ENCODE results near the gene SMAD6.
"Not testable (repeated sequence)": the region's sequence is repeated elsewhere in the genome, so short reads cannot be mapped to it uniquely, and the experiment has no call there.

Gene SMAD6

GRCh38 chr15:66756295-66756694 is 54.3 kb downstream of the SMAD6 start:
- no peak overlapping the region for H3K27ac Mint-ChIP-seq (ENCODE audit: low read depth)
- ATAC-seq (replicated peaks; ENCODE audit: extremely low read depth, poor library complexity, severe bottlenecking) (no peak), DNase-seq (ENCODE audit: low spot score in 2 of 2) (no peak)
- no peaks in the 10 kb centered on the region for H3K4me1 Mint-ChIP-seq
- peaks cover 45% of the 10 kb centered on the region for H3K27me3 Mint-ChIP-seq
- no peak overlapping the region for H3K4me3 Mint-ChIP-seq
- H3K36me3 Mint-ChIP-seq (ENCODE audit: insufficient read depth), result no peaks in the 10 kb centered on the region
- H3K9me3 Mint-ChIP-seq, result peaks cover 6% of the 10 kb centered on the region

- DNase-seq (ENCODE audit: low spot score in 2 of 2), result no peak
- Mint-ChIP-seq H3K4me3 (no peak overlapping the region), H3K27me3 (peaks cover 53% of the 10 kb centered on the region), H3K27ac (ENCODE audit: low read depth) (no peak overlapping the region), H3K9me3 (peaks cover 6% of the 10 kb centered on the region), H3K36me3 (ENCODE audit: insufficient read depth) (no peaks in the 10 kb centered on the region), H3K4me1 (no peaks in the 10 kb centered on the region)
- ATAC-seq (replicated peaks; ENCODE audit: extremely low read depth, poor library complexity, severe bottlenecking), result no peak
Observed at GRCh38 chr15:66757030-66757429, 55.0 kb downstream of the SMAD6 start.

GRCh38 chr15:66757521-66757920 is 55.5 kb downstream of the SMAD6 start:
- Mint-ChIP-seq H3K4me3 (no peak overlapping the region), H3K27ac (ENCODE audit: low read depth) (no peak overlapping the region), H3K4me1 (no peaks in the 10 kb centered on the region), H3K36me3 (ENCODE audit: insufficient read depth) (no peaks in the 10 kb centered on the region), H3K9me3 (peaks cover 6% of the 10 kb centered on the region), H3K27me3 (peaks cover 58% of the 10 kb centered on the region)
- ATAC-seq (replicated peaks; ENCODE audit: extremely low read depth, poor library complexity, severe bottlenecking) (no peak), DNase-seq (ENCODE audit: low spot score in 2 of 2) (no peak)

DNA sequence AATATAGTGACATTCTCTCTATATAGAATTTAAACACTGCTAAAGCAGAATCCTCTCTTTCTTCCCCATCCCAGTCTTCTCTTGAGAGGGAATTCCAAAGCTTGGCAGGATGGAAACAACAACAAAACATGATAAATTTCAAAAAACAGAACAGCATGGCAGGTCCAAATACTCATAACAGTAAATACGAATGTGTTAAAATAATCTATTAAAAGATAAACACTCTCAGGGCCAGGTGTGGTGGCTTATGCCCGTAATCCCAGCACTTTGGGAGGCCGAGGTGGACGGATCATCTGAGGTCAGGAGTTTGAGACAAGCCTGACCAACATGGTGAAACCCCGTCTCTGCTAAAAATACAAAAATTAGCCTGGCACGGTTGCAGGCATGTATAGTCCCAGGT is 56.2 kb downstream of the SMAD6 start:
- H3K27ac Mint-ChIP-seq (ENCODE audit: low read depth); ATAC-seq (replicated peaks; ENCODE audit: extremely low read depth, poor library complexity, severe bottlenecking); H3K36me3 Mint-ChIP-seq (ENCODE audit: insufficient read depth); H3K4me1 Mint-ChIP-seq; H3K9me3 Mint-ChIP-seq; DNase-seq (ENCODE audit: low spot score in 2 of 2); H3K4me3 Mint-ChIP-seq: not testable (repeated sequence)
- peaks cover 64% of the 10 kb centered on the region for H3K27me3 Mint-ChIP-seq

- Mint-ChIP-seq H3K4me1 (no peaks in the 10 kb centered on the region), H3K27ac (ENCODE audit: low read depth) (no peak overlapping the region), H3K27me3 (peaks cover 68% of the 10 kb centered on the region), H3K4me3 (no peak overlapping the region), H3K9me3 (peaks cover 6% of the 10 kb centered on the region), H3K36me3 (ENCODE audit: insufficient read depth) (no peaks in the 10 kb centered on the region)
- DNase-seq (ENCODE audit: low spot score in 2 of 2), result no peak
- ATAC-seq (replicated peaks; ENCODE audit: extremely low read depth, poor library complexity, severe bottlenecking), result no peak
Observed at GRCh38 chr15:66758844-66759243, 56.8 kb downstream of the SMAD6 start.

DNA sequence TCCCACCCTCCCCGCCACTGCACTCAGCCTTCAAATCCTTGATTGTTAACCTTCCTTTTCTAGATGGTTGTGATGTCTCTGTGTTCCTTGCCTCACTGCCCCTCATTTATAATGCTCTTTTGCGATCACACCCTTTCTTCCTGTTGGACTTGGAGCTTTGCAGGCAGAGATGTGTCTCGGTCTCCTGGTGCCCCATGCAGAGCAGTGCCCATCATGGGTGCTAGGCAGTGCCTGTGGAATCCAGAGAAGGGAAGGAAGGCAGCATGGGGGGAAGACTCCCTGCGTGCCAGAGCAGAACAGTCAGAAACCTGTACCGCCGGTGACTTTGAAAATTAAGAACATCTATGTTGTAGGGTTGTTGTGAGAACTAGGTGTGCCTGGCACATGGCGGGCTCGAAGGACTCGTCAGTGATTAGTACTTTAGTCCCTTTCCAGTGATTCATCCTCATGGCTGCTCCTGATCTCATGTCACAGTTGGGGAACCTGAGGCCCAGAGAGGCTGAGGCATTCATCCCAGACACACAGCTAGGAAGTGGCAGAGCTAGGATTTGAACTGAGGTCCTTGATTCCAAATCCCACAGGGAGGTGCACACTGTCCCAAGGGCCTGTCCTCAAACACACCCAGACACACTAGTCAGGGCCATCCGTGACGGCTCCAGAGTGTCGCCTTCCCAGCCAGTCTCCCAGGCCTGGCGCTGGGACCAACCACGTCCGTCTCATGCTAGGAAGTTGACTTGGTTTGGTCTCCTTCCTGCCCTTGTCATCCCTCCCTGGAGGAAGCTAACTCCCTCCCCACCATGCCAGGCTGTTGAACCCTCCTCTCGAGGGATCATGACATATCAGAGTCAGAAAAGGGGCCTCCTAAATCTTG is 58.3 kb downstream of the SMAD6 start:
- Mint-ChIP-seq H3K27me3 (peaks cover 68% of the 10 kb centered on the region), H3K4me1 (no peaks in the 10 kb centered on the region), H3K36me3 (ENCODE audit: insufficient read depth) (no peaks in the 10 kb centered on the region), H3K9me3 (peaks cover 1% of the 10 kb centered on the region), H3K27ac (ENCODE audit: low read depth) (no peak overlapping the region), H3K4me3 (no peak overlapping the region)
- ATAC-seq (replicated peaks; ENCODE audit: extremely low read depth, poor library complexity, severe bottlenecking), result no peak
- DNase-seq (ENCODE audit: low spot score in 2 of 2), result no peak

- Mint-ChIP-seq H3K36me3 (ENCODE audit: insufficient read depth) (no peaks in the 10 kb centered on the region), H3K9me3 (no peaks in the 10 kb centered on the region), H3K27me3 (peaks cover 73% of the 10 kb centered on the region), H3K4me1 (peaks cover 6% of the 10 kb centered on the region), H3K4me3 (no peak overlapping the region), H3K27ac (ENCODE audit: low read depth) (no peak overlapping the region)
- no peak for DNase-seq (ENCODE audit: low spot score in 2 of 2)
- no peak for ATAC-seq (replicated peaks; ENCODE audit: extremely low read depth, poor library complexity, severe bottlenecking)
Observed at GRCh38 chr15:66760968-66761725, 59.1 kb downstream of the SMAD6 start.

DNA sequence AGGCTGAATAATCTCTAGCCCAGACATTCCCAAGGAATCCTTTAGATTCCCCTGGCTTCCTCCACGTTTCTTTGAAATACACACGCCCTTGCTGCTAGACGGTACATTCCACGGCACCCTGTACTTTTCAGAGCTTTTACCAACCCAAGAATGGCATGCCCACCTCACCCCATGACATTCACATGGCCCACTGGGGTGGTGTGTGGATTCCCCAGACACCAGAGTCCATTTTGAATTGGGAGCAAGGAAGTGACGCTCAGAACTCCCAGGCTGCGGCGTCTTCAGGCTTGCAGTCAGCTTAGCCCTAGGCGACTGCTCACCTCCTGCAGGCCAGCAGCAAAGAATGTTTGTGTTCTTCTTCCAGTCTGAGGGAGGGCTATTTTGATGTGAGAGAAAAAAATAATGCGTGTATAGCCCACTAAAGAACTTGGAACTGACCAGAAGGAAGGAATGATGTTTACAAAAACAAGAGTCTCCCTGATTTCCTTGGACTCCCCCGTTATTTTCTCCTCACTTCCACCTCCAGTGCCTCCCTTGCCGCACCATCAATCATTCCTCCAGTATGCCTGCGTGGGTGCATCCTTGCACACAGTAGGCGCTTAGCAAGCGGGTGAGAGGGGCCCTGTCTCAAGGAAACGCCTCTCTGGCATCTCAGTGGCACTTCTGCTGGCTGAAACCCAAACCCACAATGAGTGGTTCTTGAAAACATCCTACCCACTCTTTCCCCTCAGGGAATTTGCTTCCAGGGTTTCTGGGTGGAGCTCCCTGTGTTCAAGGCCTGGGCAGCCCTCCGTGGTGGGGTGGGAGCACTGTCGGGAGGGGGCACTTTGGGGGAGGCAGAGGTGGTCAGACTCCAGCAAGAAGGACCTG is 59.9 kb downstream of the SMAD6 start:
- no peak overlapping the region for H3K4me3 Mint-ChIP-seq
- ATAC-seq (replicated peaks; ENCODE audit: extremely low read depth, poor library complexity, severe bottlenecking) (no peak), DNase-seq (ENCODE audit: low spot score in 2 of 2) (no peak)
- no peaks in the 10 kb centered on the region for H3K36me3 Mint-ChIP-seq (ENCODE audit: insufficient read depth)
- H3K9me3 Mint-ChIP-seq, result no peaks in the 10 kb centered on the region
- peaks cover 6% of the 10 kb centered on the region for H3K4me1 Mint-ChIP-seq
- H3K27ac Mint-ChIP-seq (ENCODE audit: low read depth), result no peak overlapping the region
- peaks cover 77% of the 10 kb centered on the region for H3K27me3 Mint-ChIP-seq

GRCh38 chr15:66763186-66764071 is 61.4 kb downstream of the SMAD6 start:
- peaks cover 71% of the 10 kb centered on the region for H3K27me3 Mint-ChIP-seq
- H3K9me3 Mint-ChIP-seq, result no peaks in the 10 kb centered on the region
- ATAC-seq (replicated peaks; ENCODE audit: extremely low read depth, poor library complexity, severe bottlenecking) (no peak), DNase-seq (ENCODE audit: low spot score in 2 of 2) (no peak)
- no peak overlapping the region for H3K4me3 Mint-ChIP-seq
- no peaks in the 10 kb centered on the region for H3K36me3 Mint-ChIP-seq (ENCODE audit: insufficient read depth)
- no peak overlapping the region for H3K27ac Mint-ChIP-seq (ENCODE audit: low read depth)
- peaks cover 6% of the 10 kb centered on the region for H3K4me1 Mint-ChIP-seq

GRCh38 chr15:66764072-66764786 is 62.2 kb downstream of the SMAD6 start:
- DNase-seq (ENCODE audit: low spot score in 2 of 2) (no peak), ATAC-seq (replicated peaks; ENCODE audit: extremely low read depth, poor library complexity, severe bottlenecking) (no peak)
- Mint-ChIP-seq H3K36me3 (ENCODE audit: insufficient read depth) (no peaks in the 10 kb centered on the region), H3K4me3 (no peak overlapping the region), H3K9me3 (no peaks in the 10 kb centered on the region), H3K27ac (ENCODE audit: low read depth) (no peak overlapping the region), H3K4me1 (peaks cover 6% of the 10 kb centered on the region), H3K27me3 (peaks cover 79% of the 10 kb centered on the region)

GRCh38 chr15:66765478-66766281 is 63.6 kb downstream of the SMAD6 start:
- Mint-ChIP-seq H3K9me3 (no peaks in the 10 kb centered on the region), H3K4me1 (peaks cover 6% of the 10 kb centered on the region), H3K27me3 (peaks cover 79% of the 10 kb centered on the region), H3K4me3 (no peak overlapping the region), H3K27ac (ENCODE audit: low read depth) (no peak overlapping the region), H3K36me3 (ENCODE audit: insufficient read depth) (no peaks in the 10 kb centered on the region)
- ATAC-seq (replicated peaks; ENCODE audit: extremely low read depth, poor library complexity, severe bottlenecking) (no peak), DNase-seq (ENCODE audit: low spot score in 2 of 2) (no peak)
